ENCODE measurements around the gene NECAB3. TPM values are rescaled to one million over a fixed set of nuclear protein-coding genes. Genes with fewer than 3 reads are reported as not detected.

NECAB3 gene
- total RNA-seq, 6 experiments from 2014 or later = 13.2 to 21.9 (median 19.2) TPM

DNA sequence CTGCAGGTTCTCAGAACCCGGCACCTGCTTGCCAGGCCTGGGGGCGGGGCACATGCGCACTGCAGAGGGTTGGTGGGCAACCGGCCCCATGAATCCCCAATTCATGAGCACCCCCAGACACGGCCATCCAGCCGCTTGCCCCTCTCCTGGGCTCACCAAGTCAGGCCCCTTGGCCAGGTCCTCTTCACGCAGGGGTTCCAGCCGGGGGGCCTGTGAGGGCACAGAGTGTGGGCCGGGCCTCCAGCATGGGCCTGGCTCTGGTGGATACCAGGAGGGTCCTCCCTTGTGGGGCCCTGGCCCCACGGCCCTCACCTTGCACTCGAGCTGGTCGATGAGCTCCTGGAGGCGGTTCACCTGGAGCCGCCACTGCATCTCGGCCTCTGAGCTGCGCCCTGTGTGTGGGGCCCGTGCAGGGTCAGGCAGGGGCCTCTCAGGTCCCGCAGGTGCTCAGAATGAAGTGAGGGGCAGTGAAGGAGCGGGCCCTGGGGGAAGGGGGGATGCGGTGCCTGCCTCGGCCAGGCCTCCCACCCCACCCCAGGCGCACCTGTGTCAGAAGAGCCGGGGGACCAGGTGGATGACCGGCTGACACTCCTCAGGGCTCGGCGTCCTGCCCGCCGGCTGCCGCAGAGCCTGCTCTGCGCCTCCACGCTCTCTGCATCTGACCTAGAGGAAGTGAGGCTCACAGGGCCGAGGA is 14.7 kb downstream of the NECAB3 start:
- ATAC-seq (no peak), DNase-seq (no peak)
- intact Hi-C loops (cut with DNase I) = loop anchor here (5.0 to 10.0 kb wide), 2 partner anchors 195 to 197 kb away; no protein-coding TSS in a partner anchor
- Histone ChIP-seq H3K4me3 (no peak overlapping the region), H3K4me1 (peaks cover 0 to 12% (median 4%) of the 10 kb centered on the region in 4 donors), H3K27ac (no peak overlapping the region), H3K36me3 (peaks cover 0 to 7% (median 0%) of the 10 kb centered on the region in 4 donors), H3K9me3 (no peaks in the 10 kb centered on the region), H3K27me3 (no peaks in the 10 kb centered on the region)
- 100% methylated on average over 2 of the region's 32 CpGs for whole genome bisulfite sequencing (ENCODE audit: insufficient coverage, low coverage, low lambda C conversion rate, missing lambda C conversion rate)
- TF ChIP-seq, protein P1, sequence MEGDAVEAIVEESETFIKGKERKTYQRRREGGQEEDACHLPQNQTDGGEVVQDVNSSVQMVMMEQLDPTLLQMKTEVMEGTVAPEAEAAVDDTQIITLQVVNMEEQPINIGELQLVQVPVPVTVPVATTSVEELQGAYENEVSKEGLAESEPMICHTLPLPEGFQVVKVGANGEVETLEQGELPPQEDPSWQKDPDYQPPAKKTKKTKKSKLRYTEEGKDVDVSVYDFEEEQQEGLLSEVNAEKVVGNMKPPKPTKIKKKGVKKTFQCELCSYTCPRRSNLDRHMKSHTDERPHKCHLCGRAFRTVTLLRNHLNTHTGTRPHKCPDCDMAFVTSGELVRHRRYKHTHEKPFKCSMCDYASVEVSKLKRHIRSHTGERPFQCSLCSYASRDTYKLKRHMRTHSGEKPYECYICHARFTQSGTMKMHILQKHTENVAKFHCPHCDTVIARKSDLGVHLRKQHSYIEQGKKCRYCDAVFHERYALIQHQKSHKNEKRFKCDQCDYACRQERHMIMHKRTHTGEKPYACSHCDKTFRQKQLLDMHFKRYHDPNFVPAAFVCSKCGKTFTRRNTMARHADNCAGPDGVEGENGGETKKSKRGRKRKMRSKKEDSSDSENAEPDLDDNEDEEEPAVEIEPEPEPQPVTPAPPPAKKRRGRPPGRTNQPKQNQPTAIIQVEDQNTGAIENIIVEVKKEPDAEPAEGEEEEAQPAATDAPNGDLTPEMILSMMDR (IDR thresholded peaks at IDR 0.05) = no peak
- no peak for TF ChIP-seq POLR2A (IDR thresholded peaks at IDR 0.05)

DNA sequence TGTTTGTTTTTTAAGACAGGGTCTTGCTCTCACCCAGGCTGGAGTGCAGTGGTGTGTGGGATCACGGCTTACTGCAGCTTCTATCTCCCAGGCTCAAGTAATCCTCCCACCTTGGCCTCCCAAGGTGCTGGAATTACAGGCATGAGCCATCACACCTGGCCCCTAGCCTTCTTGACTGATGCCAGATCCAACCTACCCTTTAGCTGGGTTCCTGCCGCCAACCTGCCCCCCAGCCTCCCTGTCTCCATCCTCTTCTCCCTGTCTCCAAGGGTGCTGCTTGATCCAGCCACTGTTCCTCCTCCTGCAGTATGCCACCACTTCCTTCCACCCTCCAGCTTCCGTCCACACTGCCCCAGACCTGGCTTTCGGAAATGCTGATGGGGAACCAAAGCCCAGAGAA is 15.3 kb downstream of the NECAB3 start:
- H3K4me3 ChIP-seq = no peak overlapping the region
- H3K9me3 ChIP-seq = no peaks in the 10 kb centered on the region
- H3K27me3 ChIP-seq = no peaks in the 10 kb centered on the region
- DNase-seq (no peak), ATAC-seq (no peak)
- intact Hi-C loops (cut with DNase I) = loop anchor here (5.0 to 10.0 kb wide), 2 partner anchors 194 to 197 kb away; no protein-coding TSS in a partner anchor
- H3K4me1 ChIP-seq = peaks cover 0 to 8% (median 4%) of the 10 kb centered on the region in 4 donors
- peaks cover 0 to 7% (median 0%) of the 10 kb centered on the region in 4 donors for H3K36me3 ChIP-seq
- WGBS (ENCODE audit: insufficient coverage, low coverage, low lambda C conversion rate, missing lambda C conversion rate) = 100% methylated on average over 3 of the region's 4 CpGs
- no peak for TF ChIP-seq POLR2A (IDR thresholded peaks at IDR 0.05)
- TF ChIP-seq, protein P1 (IDR thresholded peaks at IDR 0.05) = no peak
- no peak overlapping the region for H3K27ac ChIP-seq

DNA sequence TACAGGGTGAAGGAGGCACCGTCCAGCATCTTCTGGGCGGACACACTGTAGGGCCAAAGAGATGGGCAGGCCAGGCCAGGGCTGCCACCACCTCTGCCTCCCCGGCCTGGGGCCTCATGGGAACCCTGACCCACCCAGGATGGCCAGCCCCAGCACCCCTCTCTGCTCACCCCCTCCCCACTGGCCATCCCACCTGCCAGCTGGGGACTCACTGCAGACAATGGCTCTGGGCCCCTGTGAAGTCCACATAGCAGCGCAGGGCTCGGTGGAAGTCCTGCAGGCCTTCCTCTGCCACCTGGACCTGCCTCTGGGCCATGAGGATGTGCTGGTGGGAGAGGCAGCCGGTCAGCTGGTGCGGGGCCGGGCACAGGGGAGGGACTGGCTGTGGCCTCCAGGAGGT is 15.7 kb downstream of the NECAB3 start:
- WGBS (ENCODE audit: insufficient coverage, low coverage, low lambda C conversion rate, missing lambda C conversion rate) = no CpG with 5 or more reads among the region's 8 CpGs
- no peak for TF ChIP-seq POLR2A (IDR thresholded peaks at IDR 0.05)
- TF ChIP-seq, protein P1 (IDR thresholded peaks at IDR 0.05) = no peak
- Histone ChIP-seq H3K4me3 (no peak overlapping the region), H3K27ac (no peak overlapping the region), H3K27me3 (no peaks in the 10 kb centered on the region), H3K4me1 (peaks cover 0 to 8% (median 4%) of the 10 kb centered on the region in 4 donors), H3K36me3 (peaks cover 0 to 7% (median 0%) of the 10 kb centered on the region in 4 donors), H3K9me3 (no peaks in the 10 kb centered on the region)
- ATAC-seq (no peak), DNase-seq (no peak)
- intact Hi-C loops (cut with DNase I) = loop anchor here (5.0 to 10.0 kb wide), 2 partner anchors 194 to 196 kb away; no protein-coding TSS in a partner anchor

DNA sequence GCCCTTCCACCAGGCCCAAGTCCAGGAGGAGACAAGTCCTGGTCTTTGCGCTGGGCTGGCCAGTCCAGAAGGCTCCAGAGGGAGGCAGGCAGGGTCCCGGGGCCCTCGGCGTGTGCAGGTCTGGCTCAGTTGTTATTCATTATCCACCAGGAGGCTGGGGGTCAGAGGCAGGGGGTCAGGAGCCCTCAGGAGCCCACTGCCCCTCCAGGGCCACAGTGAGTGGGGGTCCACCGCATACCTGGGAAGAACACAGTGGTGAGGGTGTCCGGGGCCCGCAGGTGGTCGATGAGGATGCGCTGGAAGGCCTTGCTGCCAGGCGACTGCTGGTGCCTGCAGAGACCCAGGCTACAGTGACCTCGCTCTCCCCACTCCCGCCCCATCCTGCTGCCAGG is 16.5 kb downstream of the NECAB3 start:
- intact Hi-C loops (cut with DNase I) = loop anchor here (5.0 to 10.0 kb wide), 2 partner anchors 193 to 195 kb away; no protein-coding TSS in a partner anchor
- no peak for DNase-seq

More for the DNA sequence above, 16.5 kb downstream of the NECAB3 start:
- no peak overlapping the region for H3K4me3 ChIP-seq
- no peaks in the 10 kb centered on the region for H3K9me3 ChIP-seq
- H3K36me3 ChIP-seq = peaks cover 0 to 7% (median 0%) of the 10 kb centered on the region in 4 donors
- H3K27me3 ChIP-seq = no peaks in the 10 kb centered on the region
- TF ChIP-seq, protein P1 (IDR thresholded peaks at IDR 0.05) = no peak
- TF ChIP-seq POLR2A (IDR thresholded peaks at IDR 0.05) = no peak
- WGBS (ENCODE audit: insufficient coverage, low coverage, low lambda C conversion rate, missing lambda C conversion rate) = no CpG with 5 or more reads among the region's 12 CpGs
- peaks cover 0 to 5% (median 1%) of the 10 kb centered on the region in 4 donors for H3K4me1 ChIP-seq
- no peak overlapping the region for H3K27ac ChIP-seq
- no peak for ATAC-seq

Measured in right lobe of liver (tissue), 6 donors.